T-helper 22 cell (primary cell): ENCODE data around the gene PTH1R.

Experiments used
- DNase-seq: peaks from one replicate; pipeline ENCODE4 v3.0.0-alpha.2; 2020; ENCODE audit warnings: low read depth

PTH1R gene

GRCh38 chr3:46864061-46864881 lies 13.2 kb upstream of the PTH1R start:
- no peak for DNase-seq

GRCh38 chr3:46865031-46865507 lies 12.5 kb upstream of the PTH1R start:
- DNase-seq, result no peak

- no peak for DNase-seq
Measured at GRCh38 chr3:46865546-46865945, 12.0 kb upstream of the PTH1R start.

- DNase-seq, result no peak
Measured at GRCh38 chr3:46866032-46866595, 11.4 kb upstream of the PTH1R start.

GRCh38 chr3:46866720-46867549 lies 10.6 kb upstream of the PTH1R start:
- DNase-seq, result peak; percentile 38

GRCh38 chr3:46867550-46867898 lies 10.0 kb upstream of the PTH1R start:
- DNase-seq, result no peak

- DNase-seq, result no peak
Measured at GRCh38 chr3:46868287-46868686, 9.2 kb upstream of the PTH1R start.

- DNase-seq, result no peak
Measured at GRCh38 chr3:46868948-46869347, 8.6 kb upstream of the PTH1R start.

GRCh38 chr3:46869440-46869839 lies 8.1 kb upstream of the PTH1R start:
- no peak for DNase-seq

GRCh38 chr3:46870651-46871050 lies 6.9 kb upstream of the PTH1R start:
- DNase-seq, result no peak

- no peak for DNase-seq
Measured at GRCh38 chr3:46871222-46871621, 6.3 kb upstream of the PTH1R start.

GRCh38 chr3:46873521-46873920 lies 4.0 kb upstream of the PTH1R start:
- DNase-seq, result no peak

- DNase-seq, result no peak
Measured at GRCh38 chr3:46874430-46874829, 3.1 kb upstream of the PTH1R start.

- DNase-seq, result no peak
Measured at GRCh38 chr3:46875560-46875959, 2.0 kb upstream of the PTH1R start.

- no peak for DNase-seq
Measured at GRCh38 chr3:46876313-46877300, 914 bp upstream of the PTH1R start.

- no peak for DNase-seq
Measured at GRCh38 chr3:46878781-46879436, 1.4 kb downstream of the PTH1R start.

GRCh38 chr3:46880884-46881595 lies 3.5 kb downstream of the PTH1R start:
- DNase-seq, result no peak

GRCh38 chr3:46881596-46882376 lies 4.3 kb downstream of the PTH1R start:
- DNase-seq, result no peak

GRCh38 chr3:46882377-46883053 lies 5.0 kb downstream of the PTH1R start:
- no peak for DNase-seq
